HK-2 (cell line): ENCODE data around the gene CEP135.
"Not testable (repeated sequence)": the region's sequence is repeated elsewhere in the genome, so short reads cannot be mapped to it uniquely, and the experiment has no call there.

ENCODE experiments used
- DNase-seq: peaks from one replicate; pipeline ENCODE4 v3.0.0-alpha.2; 2018; ENCODE audit not compliant: unreplicated experiment

Gene CEP135

GRCh38 chr4:56028165-56028564, 79.4 kb downstream of the CEP135 start:
- no peak for DNase-seq

- no peak for DNase-seq
These were observed 89.9 kb downstream of the CEP135 start for GRCh38 chr4:56038487-56039162.

GRCh38 chr4:56040842-56041241, 92.1 kb downstream of the CEP135 start:
- DNase-seq, result no peak

GRCh38 chr4:56042225-56042624, 93.5 kb downstream of the CEP135 start:
- DNase-seq, result no peak

GRCh38 chr4:56048383-56048701, 99.6 kb downstream of the CEP135 start:
- DNase-seq, result no peak

- peak; percentile 74 for DNase-seq
These were observed 100.1 kb downstream of the CEP135 start for GRCh38 chr4:56048702-56049431.

GRCh38 chr4:56050625-56051024, 101.9 kb downstream of the CEP135 start:
- DNase-seq, result no peak

DNA sequence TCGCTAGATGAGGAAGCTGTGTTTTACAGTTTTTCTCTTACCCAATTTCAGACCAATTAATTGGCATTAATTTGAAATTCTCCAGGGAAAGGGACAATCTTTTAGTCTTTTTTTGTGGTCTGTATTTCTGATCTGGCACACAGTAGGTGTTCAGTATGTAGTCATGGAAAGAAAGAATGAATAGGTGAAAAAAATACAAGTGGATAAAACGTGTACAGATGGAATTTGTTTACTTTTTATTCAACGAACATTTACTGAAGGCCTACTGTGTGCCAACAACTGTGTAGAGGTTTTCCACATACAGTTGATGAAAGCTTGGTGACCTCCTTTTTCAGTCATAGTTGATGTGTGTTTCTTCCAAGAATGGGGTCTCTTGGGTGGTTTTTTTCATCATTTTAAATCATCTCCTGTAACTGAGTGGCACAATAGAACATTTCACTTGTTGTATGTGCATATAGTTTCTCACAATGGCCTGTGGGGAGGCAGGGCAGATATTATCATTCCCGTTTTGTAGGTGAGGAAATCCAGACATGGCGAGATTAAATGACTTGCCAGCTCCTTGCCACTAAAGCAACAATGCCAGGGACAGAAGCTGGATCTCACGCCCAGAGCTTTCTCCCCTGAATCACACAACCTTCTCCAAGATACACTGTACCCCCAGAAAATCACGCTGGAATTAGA, 102.4 kb downstream of the CEP135 start:
- no peak for DNase-seq

DNA sequence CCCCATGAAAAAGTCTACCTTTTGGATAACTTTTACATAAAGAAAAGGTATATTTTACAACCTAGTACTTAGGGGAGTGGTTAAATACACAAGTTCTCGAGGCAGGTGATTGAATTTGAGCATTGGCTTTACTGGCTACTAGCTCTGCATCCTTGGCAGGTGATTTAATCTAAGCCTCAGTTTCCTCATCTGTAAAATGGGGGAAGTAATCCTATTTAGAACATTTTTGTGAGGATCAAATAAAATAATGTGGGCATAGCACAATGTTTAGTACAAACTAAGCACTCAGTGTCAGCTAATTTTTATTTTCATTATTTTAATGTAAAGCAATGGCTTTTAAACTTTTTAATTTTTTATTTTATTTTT, 102.9 kb downstream of the CEP135 start:
- no peak for DNase-seq

- no peak for DNase-seq
These were observed 103.7 kb downstream of the CEP135 start for GRCh38 chr4:56052481-56052880.

DNA sequence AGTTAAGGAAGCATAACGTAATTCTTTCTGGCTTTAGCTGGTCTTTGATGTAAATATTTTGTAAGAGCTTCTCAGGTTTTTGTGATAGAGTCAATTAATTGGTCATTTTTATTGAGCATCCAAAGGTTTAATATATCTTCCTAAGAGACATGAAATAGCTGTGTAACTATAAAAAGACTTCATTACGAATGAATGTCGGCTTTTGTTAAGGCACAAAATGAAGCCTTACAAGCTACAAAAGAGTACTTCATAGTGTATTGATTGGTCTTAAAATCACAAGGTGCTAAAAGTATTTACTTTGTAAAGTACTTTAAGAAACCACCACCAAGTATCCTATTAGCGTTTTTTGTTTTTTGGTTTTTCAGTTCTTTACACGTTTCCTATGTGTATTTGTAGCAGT, 104.2 kb downstream of the CEP135 start:
- no peak for DNase-seq

GRCh38 chr4:56055027-56055977, 106.6 kb downstream of the CEP135 start:
- no peak for DNase-seq

DNA sequence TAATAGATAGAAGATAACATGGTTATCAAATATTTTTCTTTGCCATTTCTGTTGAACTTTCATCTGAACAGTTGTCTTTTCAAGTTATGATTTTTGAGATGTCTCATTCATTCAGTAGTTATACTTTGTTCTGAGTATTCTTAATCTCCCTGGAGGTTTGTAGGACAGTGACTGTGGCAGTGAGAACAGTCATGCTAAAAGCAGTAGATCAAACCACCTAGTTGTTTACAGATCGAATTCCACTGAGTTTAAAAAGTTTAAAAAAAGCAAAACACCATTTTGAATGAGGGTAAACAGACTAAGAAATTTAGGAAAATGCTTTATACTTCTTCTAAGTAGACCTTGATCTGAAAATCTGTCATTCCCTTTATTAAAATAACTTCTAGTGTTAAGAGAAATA, 107.2 kb downstream of the CEP135 start:
- no peak for DNase-seq

DNA sequence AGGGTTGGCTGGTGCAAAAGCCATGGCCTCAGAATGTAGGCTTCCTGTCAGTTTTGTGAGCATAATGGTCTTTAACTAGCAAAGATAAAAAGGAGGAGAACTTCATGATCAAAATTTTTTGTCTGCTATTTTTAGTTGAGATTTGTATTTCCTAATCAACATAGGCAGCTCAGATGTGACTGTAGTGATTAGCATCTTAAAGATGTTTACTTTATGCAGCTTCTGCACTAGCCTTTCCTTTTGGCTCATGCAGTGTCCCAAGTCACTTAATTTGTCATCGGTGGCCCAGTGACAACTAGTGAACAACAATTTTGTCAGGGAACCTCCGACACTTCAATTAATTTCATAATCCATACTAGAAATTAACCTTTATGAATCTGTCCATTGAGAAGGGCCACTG, 109.8 kb downstream of the CEP135 start:
- no peak for DNase-seq

- DNase-seq, result no peak
These were observed 111.3 kb downstream of the CEP135 start for GRCh38 chr4:56060036-56060435.

DNA sequence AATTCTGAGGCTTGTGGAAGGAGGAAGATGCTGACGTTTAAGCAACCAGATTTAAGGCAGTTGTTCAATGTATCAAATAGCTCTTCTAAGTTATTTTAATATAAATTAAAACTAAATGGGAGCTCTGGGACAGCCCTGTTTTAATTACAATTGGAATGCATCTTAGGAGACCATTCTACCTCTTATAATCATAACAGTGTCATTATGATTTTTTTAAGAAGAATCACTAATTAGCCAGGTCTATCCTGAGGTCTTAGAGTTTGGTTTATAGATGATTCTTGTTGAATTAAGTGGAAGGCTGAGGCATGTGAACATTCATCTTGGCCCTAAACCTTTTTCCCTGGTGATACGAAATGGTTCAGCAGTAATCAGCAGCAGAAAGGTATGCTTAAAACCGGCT, 113.4 kb downstream of the CEP135 start:
- no peak for DNase-seq

GRCh38 chr4:56062526-56063145, 113.9 kb downstream of the CEP135 start:
- no peak for DNase-seq

DNA sequence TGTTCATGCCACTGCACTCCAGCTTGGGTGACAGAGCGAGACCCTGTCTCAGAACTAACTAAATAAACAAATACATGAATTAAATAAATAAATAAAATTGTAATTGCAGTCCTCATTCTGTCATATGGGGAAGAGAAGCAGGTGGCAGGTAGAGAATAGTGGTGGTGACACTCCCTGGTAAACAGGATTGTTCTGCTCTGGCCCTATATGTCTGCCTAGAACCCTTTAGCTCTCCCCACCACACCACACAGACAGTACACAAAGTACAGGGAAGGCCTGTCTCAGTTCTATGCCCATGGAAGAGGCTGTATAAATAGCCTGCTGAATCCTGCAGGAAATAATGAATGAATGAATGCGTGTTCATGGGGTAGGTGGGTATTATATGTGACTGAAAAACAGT, 117.7 kb downstream of the CEP135 start:
- DNase-seq, result no peak

- DNase-seq, result no peak
These were observed 119.1 kb downstream of the CEP135 start for GRCh38 chr4:56067826-56068225.

DNA sequence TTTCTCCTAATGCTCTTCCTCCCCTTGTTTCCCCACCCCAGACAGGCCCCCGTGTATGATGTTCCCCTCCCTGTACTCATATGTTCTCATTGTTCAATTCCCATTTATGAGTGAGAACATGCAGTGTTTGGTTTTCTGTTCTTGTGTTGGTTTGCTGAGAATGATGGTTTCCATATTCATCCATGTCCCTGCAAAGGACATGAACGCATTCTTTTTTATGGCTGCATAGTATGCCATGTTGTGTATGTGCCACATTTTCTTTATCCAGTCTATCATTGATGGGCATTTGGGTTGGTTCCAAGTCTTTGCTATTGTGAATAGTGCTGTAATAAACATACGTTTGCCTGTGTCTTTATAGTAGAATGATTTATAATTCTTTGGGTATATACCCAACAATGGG, 124.0 kb downstream of the CEP135 start:
- not testable (repeated sequence) for DNase-seq

DNA sequence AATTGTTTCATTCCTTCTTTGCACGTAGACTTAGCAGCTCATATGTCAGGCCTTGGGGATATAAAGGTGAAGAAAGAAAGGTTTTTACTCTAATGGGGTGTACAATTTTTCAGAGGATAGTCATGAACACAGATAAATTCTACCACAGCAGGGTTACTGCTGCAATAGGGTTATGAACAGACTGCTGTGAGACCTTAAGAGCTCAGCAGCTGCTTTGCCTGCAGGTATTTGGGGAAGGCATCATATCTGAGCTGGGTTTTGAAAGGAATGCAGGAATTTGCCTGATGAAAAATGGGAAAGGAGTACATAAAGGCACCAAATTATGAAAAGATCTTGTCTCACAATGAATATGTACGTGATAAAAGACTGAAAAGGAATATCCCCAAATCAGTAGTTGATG, 128.9 kb downstream of the CEP135 start:
- no peak for DNase-seq

DNA sequence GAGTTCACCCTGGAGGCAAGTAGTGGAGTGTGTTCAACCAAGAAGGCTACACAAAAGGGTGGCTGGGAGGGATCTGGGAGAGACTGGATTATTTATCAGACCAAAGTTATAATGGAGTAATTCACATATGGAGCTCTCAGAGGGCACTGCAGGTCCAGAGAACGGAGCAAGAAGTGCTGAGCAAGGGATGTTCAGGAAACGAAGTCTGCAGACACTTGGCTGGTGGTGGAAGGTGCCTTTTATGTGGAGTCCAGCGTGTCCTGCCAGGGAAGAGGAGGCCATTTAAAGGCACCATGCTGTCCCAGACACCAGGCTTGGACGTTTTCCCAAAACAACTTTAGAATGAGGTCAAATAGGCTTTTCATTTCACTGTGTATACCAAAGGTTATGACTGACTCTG, 130.1 kb downstream of the CEP135 start:
- DNase-seq, result no peak
